ENCODE results near the gene CREB3L2.

The CREB3L2 gene

GRCh38 chr7:137867289-137867688 lies 134.6 kb downstream of the CREB3L2 start:
- TF ChIP-seq CTCF (IDR thresholded peaks at IDR 0.05) = no peak
- no peak for TF ChIP-seq ZFX (IDR thresholded peaks at IDR 0.05; ENCODE audit: borderline replicate concordance)

GRCh38 chr7:137865764-137866163 lies 136.1 kb downstream of the CREB3L2 start:
- no peak overlapping the region for H3K27ac ChIP-seq
- TF ChIP-seq ZFX (IDR thresholded peaks at IDR 0.05; ENCODE audit: borderline replicate concordance) (no peak), CTCF (IDR thresholded peaks at IDR 0.05) (no peak)

More at GRCh38 chr7:137867289-137867688, 134.6 kb downstream of the CREB3L2 start:
- H3K27ac ChIP-seq = no peak overlapping the region

GRCh38 chr7:137862964-137863363 lies 138.9 kb downstream of the CREB3L2 start:
- no peak overlapping the region for H3K27ac ChIP-seq
- TF ChIP-seq CTCF (IDR thresholded peaks at IDR 0.05) = no peak
- TF ChIP-seq ZFX (IDR thresholded peaks at IDR 0.05; ENCODE audit: borderline replicate concordance) = no peak

GRCh38 chr7:137862358-137862757 lies 139.5 kb downstream of the CREB3L2 start:
- TF ChIP-seq CTCF (IDR thresholded peaks at IDR 0.05) (no peak), ZFX (IDR thresholded peaks at IDR 0.05; ENCODE audit: borderline replicate concordance) (no peak)
- H3K27ac ChIP-seq = no peak overlapping the region

- no peak overlapping the region for H3K27ac ChIP-seq
- TF ChIP-seq ZFX (IDR thresholded peaks at IDR 0.05; ENCODE audit: borderline replicate concordance) (no peak), CTCF (IDR thresholded peaks at IDR 0.05) (no peak)
Measured at GRCh38 chr7:137860542-137860941, 141.3 kb downstream of the CREB3L2 start.

- no peak for TF ChIP-seq CTCF (IDR thresholded peaks at IDR 0.05)
- no peak for TF ChIP-seq ZFX (IDR thresholded peaks at IDR 0.05; ENCODE audit: borderline replicate concordance)
- no peak overlapping the region for H3K27ac ChIP-seq
Measured at GRCh38 chr7:137853053-137853452, 148.8 kb downstream of the CREB3L2 start.

DNA sequence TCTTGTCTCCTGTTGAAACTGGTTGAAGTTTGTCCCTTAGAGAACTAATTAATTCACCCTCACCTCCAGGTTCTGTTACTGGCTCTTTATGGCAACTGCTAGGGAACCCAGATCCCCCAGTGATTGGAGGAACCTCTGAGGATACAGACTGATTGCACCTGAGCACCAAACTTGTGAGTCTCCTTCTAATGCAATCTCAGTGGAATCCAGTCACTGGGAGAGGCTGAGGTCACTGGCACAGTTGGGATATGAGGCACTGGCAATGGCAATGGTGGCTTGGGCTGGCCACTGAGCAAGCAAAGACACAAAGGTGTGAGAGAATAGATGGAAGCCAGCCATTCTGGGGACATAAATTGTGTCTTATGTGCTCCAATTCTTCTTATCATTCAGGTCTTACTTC lies 149.8 kb downstream of the CREB3L2 start:
- TF ChIP-seq CTCF (IDR thresholded peaks at IDR 0.05) = no peak
- H3K27ac ChIP-seq = no peak overlapping the region
